Kidney tubule cell (primary cell): Measurements from ENCODE around the gene OSBPL5.

Source experiments
- DNase-seq: peaks from one replicate; pipeline ENCODE4 v3.0.0-alpha.2; 2018; ENCODE audit warnings: low spot score

The OSBPL5 gene

GRCh38 chr11:3165152-3165705 lies at the start of gene OSBPL5:
TSS of gene OSBPL5 (minus strand) at chr11:3165310. CDS start at chr11:3129148, 36,162 bp downstream.
- DNase-seq = peak; percentile 70

DNA sequence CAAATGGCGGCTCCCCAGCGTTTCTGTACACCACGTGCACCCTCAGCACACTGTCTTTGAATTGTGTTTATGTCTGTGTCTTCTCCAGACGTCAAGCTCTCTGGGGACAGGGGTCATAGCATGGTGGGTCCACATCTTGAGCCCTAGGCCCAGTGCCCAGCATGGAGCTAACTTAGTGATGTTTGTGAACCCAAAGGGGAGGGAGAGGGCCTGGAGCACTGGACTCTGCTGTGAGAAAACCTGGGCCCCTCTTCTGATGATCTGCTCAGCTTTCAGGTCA lies 49.2 kb upstream of the OSBPL5 start:
- no peak for DNase-seq

- no peak for DNase-seq
Observed at GRCh38 chr11:3213659-3214419, 48.7 kb upstream of the OSBPL5 start.

- DNase-seq = no peak
Observed at GRCh38 chr11:3208272-3208671, 43.2 kb upstream of the OSBPL5 start.

- DNase-seq = no peak
Observed at GRCh38 chr11:3207526-3208189, 42.5 kb upstream of the OSBPL5 start.

GRCh38 chr11:3206922-3207204 lies 41.8 kb upstream of the OSBPL5 start:
- no peak for DNase-seq

GRCh38 chr11:3206156-3206921 lies 41.2 kb upstream of the OSBPL5 start:
- DNase-seq = peak; percentile 29

- peak; percentile 9 for DNase-seq
Observed at GRCh38 chr11:3205261-3206155, 40.4 kb upstream of the OSBPL5 start.

DNA sequence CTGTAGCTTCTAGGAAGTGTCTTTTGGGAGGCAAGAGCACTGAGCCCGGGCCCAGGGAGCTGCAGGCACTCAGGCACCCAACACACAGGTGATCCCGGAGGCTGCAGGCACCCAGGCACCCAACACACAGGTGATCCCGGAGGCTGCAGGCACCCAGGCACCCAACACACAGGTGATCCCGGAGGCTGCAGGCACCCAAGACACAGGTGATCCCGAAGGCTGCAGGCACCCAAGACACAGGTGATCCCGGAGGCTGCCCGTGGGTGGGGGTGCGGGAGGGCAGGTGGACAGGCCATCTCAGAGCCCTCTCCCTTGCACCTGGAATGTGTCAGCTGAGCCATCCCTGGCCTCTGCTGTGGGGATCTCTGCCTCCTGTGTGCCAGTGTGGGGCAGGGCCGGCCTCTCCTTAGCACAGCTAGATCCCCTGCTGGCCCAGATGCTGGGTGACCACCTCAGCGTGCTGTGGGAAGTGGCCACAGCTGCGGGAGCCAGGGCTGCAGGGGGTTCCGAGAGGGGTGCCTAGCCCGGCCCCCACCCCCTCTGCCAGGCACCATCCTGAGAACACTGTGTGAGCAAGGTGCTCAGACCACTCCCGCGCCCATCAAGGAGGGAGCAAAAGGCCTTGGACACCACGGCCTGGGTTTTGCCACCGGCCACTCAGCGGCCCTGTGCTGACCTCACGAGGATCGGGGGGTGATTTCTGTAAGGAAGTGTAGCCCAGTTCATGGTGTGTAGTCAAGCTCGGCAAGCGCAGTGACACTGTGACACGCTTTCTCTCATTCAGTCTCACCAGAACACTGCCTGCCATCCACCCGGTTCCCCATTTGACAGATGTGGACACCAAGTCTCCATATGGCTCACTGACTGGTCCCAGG lies 39.3 kb upstream of the OSBPL5 start:
- no peak for DNase-seq

DNA sequence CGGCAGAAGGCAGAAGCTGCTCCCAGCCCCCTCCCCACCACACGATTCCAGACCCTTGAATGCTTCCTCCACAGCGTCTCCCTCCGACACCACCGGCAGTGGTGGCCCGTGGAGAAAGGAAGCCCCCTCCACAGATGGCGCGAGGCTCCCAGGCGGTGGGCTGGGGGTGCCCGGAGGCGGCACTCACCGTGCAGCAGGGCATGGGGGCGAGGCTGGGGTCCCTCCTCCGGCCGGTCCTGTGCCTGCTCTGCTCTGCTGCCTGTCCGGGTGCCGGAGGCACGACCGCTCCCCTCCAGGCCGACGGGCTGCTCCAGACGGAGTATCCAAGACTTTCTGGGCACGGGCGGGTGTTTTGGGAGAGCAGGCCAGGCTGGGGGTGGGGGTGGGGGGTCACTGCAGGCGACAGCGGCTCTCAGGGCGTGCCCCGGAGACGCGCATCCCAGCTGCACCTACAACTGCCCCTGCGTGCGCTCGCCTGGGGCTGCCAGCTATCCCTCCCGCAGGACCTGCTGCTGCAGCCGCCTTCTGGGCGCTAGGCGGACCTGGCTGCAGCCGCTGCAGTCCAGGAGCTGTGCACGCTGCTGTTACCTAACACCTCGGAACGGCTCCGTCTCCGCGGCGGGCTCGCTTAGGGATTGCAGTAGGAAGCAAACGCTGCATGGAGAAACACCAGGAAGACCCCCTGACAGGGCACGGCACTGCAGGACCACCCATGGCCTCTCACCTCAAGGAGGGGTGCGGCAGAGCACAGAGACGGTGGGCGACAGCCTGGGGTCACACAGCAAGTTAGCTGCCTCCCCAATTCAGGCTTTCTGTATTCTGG lies 38.3 kb upstream of the OSBPL5 start:
- DNase-seq = no peak

DNA sequence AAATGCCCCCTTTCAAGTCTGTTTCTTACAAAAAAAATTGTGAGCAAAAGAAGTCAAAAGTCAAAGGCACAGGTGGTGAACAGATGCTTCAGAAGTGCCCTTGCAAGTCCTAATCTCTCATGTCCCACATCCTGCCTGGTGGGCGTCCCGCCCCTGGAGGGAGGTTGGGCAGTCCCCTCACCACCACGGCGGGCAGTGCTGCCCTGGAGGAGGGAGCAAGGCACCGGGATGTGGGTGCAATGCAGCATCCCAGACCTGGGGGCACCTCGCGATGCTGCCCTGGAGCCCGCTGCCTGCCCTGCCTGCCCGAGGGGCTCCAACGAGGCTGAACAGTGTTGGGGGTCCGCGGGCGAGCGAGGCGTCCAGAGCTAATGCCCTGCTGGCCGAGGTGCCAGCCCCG lies 37.6 kb upstream of the OSBPL5 start:
- DNase-seq = no peak

DNA sequence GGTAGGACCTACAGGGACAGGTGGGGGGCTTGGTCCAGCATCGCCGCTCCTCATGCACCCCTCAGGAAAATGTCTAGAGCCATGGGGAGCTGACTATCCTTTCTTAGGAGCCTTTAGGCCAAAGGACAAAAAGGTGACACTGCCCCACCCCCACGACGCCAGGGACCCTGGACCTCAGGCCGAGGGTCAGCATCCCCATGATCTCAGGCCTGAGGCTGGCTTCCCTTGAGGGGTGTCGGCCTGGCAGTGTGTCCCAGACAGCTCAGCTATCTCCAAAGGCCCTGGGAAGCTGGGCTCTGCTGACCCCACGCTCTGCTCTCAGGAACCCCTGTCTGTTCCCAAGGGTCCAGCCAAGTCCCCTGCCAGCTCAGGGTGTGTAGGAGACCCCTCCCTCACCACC lies 37.2 kb upstream of the OSBPL5 start:
- no peak for DNase-seq

- no peak for DNase-seq
Observed at GRCh38 chr11:3201677-3202181, 36.6 kb upstream of the OSBPL5 start.

GRCh38 chr11:3201112-3201581 lies 36.0 kb upstream of the OSBPL5 start:
- DNase-seq = no peak

GRCh38 chr11:3200388-3201111 lies 35.4 kb upstream of the OSBPL5 start:
- no peak for DNase-seq

- no peak for DNase-seq
Observed at GRCh38 chr11:3199537-3200295, 34.6 kb upstream of the OSBPL5 start.

- DNase-seq = no peak
Observed at GRCh38 chr11:3198815-3199214, 33.7 kb upstream of the OSBPL5 start.

DNA sequence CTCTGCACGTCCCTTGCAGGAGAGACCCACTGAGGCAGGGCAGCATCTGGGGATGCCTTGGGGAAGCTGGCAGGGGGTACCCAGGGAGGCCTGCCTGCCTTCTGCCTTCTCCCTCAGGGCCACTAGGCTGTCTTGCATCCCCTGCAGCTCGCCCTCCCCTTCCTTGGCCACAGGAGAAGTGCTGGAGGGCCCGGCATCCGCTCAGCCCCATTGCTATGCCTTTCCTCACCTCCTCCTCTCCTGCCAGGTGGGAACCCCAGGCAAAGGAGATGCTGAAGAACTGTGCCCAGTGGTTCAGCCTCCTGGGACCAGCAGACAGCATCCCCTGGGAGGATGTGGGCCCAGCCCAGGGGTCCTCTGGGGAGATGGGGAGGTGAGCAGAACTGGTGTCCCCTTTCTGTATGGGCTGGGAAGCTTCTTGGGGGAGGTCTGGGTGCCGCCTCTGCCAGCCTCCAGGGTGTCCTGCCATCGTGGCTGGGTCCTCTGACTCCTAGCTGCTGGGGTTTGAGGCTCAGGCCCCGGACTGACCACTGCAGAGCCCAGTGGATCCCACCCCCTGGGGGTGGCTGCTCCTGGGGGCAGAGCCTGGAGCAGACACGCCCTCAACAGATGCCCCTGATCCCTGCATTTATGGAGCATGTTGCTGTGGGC lies 32.9 kb upstream of the OSBPL5 start:
- no peak for DNase-seq
